Panc1 (cell line): ENCODE data around the gene FGF23.

Source experiments
- CTCF ChIP-seq: fragments of 450-650 bp; IDR thresholded peaks from 2 replicates; pipeline ENCODE4 v1.5.1; 2017; ENCODE audit warnings: mild to moderate bottlenecking
- POLR2AphosphoS5 ChIP-seq: IDR thresholded peaks from 2 replicates; pipeline ENCODE4 v1.6.1; 2012; ENCODE audit warnings: mild to moderate bottlenecking, low read depth, low read length, moderate library complexity
- REST ChIP-seq, 2 experiments: IDR thresholded peaks; 2 replicates each; pipeline ENCODE4 v1.6.1; 2011 to 2012; ENCODE audit warnings: low read depth in 2 of 2, control low read depth in 1 of 2, low read length in 1 of 2, mild to moderate bottlenecking in 1 of 2, moderate library complexity in 1 of 2; ENCODE audit not compliant: insufficient read depth in 1 of 2

GRCh38 chr12:4388032-4388431, 8.5 kb upstream of the FGF23 start:
- TF ChIP-seq POLR2AphosphoS5 (no peak), REST (IDR thresholded peaks at IDR 0.05; ENCODE audit: insufficient read depth in 1 of 2, low read depth in 2 of 2, low read length in 1 of 2) (no peak), CTCF (no peak)
